COLO668 (cell line): ENCODE measurements around the gene PLEKHG1.

Experiments used
- DNase-seq: peaks from one replicate; lab custom pipeline; 2025; ENCODE audit not compliant: unreplicated experiment; lab: John Stamatoyannopoulos, UW

The PLEKHG1 gene

GRCh38 chr6:150637266-150637665, 37.6 kb downstream of the PLEKHG1 start:
- no peak for DNase-seq

- DNase-seq: no peak
These were observed 38.6 kb downstream of the PLEKHG1 start for GRCh38 chr6:150638267-150638666.

DNA sequence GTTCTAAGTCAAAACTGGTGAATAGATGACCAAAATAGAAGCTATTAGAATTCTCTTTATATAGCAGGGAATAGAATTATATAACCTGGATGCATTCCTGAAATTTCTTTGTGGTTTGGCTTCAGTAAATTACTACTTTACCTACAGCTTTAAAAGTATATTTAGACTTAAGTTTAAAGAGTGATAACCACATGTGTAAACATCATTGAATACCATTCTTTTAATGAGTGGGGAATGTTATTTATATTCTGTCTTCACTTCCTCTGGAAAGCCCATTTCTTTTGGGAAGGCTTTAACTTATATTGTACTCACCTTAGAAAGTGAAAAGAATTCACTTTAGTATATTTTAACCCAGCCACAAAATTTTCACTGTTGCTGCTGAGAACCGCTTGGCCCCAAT, 39.1 kb downstream of the PLEKHG1 start:
- no peak for DNase-seq

DNA sequence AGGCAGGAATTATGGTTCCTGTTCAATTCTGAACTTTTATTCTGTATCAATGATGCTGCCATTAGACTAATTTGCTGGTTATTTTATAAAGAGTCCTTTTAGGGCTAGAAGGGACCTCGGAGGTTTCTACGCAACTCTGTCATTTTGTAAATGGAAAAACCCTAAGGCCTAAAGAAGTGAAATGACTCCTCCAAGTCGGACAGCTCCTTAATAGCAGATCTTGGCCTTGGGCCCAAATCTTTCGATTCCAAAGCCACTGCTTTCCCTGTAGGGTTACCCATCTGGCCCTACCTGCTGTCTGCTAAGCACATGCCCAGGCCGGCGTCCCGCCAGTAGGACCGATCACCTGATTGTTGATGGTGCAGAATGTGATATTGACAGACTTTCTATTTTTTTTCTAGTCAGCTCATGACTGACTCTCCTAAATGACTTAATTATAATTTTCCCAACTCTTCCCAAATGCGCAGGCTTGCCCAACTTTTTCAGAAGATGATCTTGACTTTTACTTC, 40.2 kb downstream of the PLEKHG1 start:
- DNase-seq: no peak

GRCh38 chr6:150640556-150641209, 41.0 kb downstream of the PLEKHG1 start:
- no peak for DNase-seq

- DNase-seq: no peak
These were observed 41.9 kb downstream of the PLEKHG1 start for GRCh38 chr6:150641398-150642139.

- no peak for DNase-seq
These were observed 46.5 kb downstream of the PLEKHG1 start for GRCh38 chr6:150646228-150646627.

GRCh38 chr6:150647051-150647450, 47.4 kb downstream of the PLEKHG1 start:
- no peak for DNase-seq
